Left ventricle myocardium superior (tissue), 1 donor: ENCODE measurements around the gene ACOXL. TPM values are rescaled to one million over a fixed set of nuclear protein-coding genes. Genes with fewer than 3 reads are reported as not detected.
A peak's percentile ranks its signal among the peaks of the same experiment; 100 is the strongest.

ENCODE experiments used
- ATAC-seq: fragments of 200-7000 bp; cut with Tn5 transposase; one replicate; pipeline ENCODE4 v1.9.1; 2020; ENCODE audit warnings: mild to moderate bottlenecking, moderate library complexity
- DNase-seq: peaks from one replicate; pipeline ENCODE4 v3.0.0-alpha.2; 2020
- intact Hi-C: fragments of 100-400 bp; cut with micrococcal nuclease; formaldehyde crosslinking; loops from one replicate; pipeline ENCODE4 v1.11.0; 2022
- total RNA-seq: library from RNA; stranded (reverse); fragmentation: NEBNext Ultra II Directional; extraction: Animal tissue kit (Norgen Biotek cat#: 25700); gene quantifications from one replicate; pipeline ENCODE4 v1.2.1, GENCODE V29; 2021
- donor health status: DM: no; HTN: yes; CAD: no; lungs with severe emphysema.

The ACOXL gene
- total RNA-seq, 1 donor from 2014 or later: 0.10 TPM

DNA sequence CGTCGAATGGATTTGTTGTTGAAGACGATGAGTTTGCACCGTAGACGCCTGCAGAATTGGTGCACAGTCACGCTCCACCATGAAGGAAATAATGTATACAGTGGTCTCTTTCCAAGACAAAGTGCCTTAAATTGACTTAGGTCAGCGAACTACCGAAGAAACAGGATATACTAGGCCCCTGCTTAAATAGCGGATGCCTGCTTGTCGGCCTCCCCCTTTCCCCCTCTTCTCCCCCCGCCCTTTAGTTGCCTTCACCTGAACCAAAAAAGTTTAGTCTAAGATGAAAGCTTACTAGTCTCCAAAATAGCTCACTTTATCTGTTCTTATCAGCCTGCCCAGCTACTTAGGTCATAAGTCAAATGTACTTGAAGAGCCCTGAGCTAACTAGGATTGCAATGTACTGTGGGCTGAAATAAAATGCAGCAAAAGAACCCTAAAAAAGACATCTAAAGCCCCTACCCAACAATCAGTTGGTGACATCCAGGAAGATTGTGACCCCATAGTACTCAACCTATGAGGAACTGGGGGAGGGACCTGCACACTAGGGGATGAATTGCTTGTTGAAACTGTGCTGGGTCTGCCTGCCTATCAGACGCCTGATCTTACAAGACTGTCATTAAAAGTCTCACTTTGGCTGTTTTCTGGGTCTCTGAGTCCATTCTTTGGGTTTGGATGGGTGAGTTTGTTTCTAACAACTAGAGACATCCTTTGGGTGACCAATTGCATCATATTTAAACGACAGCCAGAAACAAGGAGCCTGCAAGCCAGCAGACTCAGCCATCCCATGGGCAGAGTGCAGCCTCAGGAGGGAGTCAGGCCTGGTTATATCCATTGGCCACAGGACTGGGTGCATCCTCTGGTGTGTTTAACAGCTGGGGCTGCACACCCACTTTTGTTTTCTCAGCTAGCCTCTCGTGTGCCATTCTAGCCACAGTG, 14.5 kb downstream of the ACOXL start:
- no peak for ATAC-seq
- DNase-seq: no peak
- intact Hi-C loops: no loop called here

DNA sequence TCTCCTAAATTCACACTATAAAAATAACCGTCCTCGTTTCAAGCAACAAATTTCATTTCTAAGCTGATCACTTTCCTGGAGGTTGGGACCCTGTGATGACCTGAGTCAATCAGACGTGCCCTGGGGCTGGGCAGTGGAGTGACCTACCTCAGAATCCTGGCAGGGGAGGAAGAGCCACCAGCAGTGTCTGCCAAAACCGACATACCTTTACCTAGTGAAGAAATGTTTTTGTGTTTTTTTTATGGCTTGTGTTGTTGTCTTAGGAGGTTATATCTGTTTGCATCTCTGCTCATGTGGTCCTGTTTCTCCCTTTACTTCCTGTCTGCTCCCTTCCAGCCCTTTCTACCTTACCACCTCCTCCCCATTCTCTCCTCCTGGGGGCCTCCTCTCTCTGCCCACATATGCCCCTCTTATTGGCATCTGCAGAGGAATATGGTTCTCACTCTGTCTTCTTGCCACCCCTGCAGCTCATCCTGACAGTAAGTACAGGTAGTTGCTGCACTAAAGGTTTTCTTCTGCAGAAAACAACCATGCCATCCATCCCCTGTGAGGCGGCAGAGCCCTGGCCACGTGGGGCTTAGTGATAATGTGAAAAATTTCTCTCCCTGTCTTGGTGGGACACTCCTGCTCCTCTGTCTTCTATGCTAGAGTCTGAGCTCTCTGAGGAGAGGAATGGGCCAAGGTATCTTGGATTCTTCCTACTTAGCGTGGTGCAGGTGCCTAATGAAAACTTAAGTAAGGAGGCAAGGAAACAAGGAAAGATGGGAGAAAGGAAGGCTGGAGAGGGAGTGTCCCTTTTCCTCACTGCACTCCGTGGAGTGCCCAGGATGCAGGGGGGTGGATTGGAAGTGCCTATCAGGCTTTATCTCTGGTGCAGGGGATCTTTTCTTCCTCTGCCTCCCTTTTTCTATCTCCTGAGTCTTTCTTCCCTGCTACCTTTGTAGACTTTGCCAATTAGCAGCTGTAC, 15.4 kb downstream of the ACOXL start:
- intact Hi-C loops: no loop called here
- DNase-seq (no peak), ATAC-seq (no peak)

DNA sequence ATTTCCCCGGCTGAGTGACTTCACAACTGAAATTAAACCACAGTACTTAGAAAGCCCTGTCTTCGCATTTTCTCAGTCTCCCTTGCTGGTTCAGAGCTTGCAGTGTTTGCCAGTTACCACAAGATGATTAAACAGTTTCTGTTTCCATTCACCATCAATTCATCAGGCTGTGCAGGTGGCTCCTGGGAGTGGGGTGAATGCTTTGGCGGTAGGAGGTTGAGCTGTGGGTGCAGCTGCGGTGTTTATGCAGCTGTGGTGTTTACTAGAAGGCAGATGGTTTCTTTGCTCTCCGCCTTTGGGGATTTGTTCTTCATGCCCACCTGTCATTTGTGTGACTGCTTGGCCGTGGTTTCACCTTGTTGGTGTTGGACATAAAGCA, 16.1 kb downstream of the ACOXL start:
- no peak for ATAC-seq
- intact Hi-C loops: no loop called here
- DNase-seq: no peak

DNA sequence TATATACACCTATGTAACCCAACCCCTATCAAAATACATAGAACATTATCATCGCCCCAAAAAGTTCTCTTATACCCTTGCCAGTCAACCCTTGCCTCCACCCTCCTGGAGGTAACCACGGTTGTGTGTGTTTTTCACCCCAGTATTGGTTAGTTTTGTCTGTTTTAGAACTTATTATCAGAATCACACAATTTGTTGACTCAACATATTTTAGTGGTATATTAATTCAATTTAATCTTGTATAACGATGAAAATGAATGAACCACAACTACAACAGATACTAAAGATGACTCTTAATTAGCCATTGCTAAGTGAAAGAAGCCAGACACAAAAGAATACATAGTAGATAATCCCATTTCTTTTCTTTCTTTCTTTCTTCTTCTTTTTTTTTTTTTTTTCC, 19.3 kb downstream of the ACOXL start:
- intact Hi-C loops: no loop called here
- ATAC-seq: no peak

DNA sequence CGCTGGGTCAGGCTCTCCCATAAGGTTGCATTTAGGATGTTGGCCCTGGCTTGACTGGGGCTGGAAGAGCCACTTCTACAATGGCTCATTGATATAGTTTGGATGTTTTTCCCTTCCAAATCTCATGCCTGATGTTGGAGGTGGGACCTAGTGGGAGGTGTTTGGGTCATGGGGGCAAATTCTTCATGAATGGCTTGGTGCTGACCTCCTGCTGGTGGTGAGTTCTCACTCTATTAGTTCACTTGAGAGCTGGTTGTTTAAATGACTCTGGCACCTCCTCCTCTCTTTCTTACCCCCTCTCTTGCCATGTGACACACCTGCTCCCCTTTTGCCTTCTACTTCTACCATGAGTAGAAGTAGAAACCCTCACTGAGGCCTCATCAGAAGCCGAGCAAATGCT, 20.5 kb downstream of the ACOXL start:
- ATAC-seq (no peak), DNase-seq (no peak)
- intact Hi-C loops: no loop called here

More for the DNA sequence above, 19.3 kb downstream of the ACOXL start:
- no peak for DNase-seq

DNA sequence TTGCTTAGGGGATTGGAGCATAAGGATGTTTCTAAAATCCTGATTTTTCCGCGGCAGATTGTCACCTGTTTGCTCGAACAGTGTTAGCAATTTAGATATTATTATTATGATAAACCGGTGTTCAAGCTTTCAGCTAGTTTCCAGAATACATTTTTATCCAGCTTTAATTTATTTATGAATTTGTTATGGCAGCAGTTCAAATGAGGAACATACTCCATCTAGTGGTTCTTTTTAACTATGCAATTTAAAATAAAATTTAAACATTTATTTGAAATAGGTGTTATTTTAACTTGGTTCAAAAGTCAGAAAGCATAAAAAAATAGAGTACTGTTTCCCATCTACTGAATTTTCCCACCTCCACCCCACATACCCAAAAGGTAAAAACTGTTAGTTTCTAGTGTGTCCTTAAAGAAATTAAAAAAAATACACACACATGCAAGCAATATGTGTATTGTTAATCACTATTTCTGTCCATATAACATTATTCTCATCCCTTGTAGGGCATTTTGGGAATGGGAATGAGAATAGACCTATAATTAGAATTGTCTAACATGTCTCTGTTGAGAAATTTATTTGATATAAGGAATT, 23.2 kb downstream of the ACOXL start:
- intact Hi-C loops: no loop called here
- DNase-seq: no peak
- no peak for ATAC-seq

DNA sequence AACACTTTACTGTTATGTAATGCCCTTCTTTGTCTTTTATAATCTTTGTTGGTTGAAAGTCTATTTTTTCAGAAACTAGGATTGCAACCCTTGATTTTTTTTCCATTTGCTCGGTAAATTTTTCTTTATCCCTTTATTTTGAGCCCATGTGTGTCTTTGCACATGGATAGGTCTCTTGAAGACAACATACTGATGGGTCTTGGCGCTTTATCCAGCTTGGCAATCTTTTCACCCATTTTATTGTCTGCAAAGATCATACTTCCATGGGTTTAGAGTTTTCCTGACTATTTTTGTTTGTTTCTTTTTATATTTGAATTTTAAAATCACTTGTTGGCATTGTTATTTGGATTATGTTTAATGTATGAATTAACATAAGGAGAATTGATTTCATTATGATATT, 27.0 kb downstream of the ACOXL start:
- intact Hi-C loops: no loop called here
- DNase-seq (no peak), ATAC-seq (no peak)

DNA sequence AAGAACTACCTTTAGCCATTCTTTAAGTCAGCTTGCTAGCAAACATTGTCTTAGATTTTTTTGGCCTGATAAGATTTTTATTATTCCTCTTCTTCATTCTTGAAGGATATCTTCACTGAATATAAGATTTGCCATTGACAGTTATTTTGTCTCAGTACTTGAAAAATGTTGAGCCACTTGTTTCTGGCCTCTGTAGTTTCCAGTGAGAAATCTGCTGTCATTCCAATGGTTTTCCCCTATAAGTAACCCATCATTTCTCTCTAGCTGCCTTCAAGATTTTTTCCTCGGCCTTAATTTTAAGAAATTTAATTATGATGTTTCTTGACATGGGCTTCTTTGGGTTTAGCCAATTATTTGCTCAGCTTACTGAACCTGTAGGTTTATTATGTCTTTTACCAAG, 32.6 kb downstream of the ACOXL start:
- intact Hi-C loops: no loop called here
- no peak for ATAC-seq

DNA sequence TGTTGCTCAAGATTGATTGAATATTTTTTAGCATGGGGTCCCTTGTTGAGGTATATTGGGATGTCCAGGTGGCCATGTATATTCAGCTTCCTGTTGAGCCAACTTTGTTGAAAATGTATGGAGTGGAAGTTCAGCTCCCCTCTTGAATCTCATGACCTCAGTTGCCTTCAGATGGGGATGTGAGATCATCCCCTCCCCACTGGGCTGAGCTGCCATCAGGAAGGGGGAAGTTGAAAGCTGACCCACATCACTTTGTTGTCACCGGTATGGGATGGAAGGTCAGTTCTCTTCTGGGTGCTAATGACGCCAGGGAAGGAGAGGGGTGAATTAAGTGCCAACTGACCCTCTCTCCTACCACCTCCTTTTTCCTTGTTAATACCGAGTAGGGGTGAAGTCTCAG, 33.9 kb downstream of the ACOXL start:
- no peak for ATAC-seq
- DNase-seq: no peak
- intact Hi-C loops: no loop called here

More for the DNA sequence above, 32.6 kb downstream of the ACOXL start:
- DNase-seq: no peak

DNA sequence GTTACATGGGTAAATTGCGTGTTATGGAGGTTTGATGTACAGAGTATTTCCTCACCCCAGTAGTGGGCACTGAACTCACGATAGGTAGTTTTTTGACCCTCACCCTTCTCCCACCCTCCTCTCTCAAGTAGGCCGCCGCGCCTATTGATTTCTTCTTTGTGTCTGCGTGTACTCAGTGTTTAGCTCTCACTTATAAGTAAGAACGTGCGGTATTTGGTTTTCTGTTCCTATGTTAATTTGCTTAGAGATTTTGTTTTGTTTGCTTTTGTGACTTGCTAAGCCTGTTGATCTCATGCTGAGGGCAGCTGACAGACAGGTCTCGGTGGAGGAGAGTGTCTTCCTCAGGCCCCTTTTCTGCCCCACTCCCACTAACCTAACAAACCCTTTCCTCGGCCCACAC, 36.2 kb downstream of the ACOXL start:
- DNase-seq: no peak
- ATAC-seq: no peak
- intact Hi-C loops: no loop called here

DNA sequence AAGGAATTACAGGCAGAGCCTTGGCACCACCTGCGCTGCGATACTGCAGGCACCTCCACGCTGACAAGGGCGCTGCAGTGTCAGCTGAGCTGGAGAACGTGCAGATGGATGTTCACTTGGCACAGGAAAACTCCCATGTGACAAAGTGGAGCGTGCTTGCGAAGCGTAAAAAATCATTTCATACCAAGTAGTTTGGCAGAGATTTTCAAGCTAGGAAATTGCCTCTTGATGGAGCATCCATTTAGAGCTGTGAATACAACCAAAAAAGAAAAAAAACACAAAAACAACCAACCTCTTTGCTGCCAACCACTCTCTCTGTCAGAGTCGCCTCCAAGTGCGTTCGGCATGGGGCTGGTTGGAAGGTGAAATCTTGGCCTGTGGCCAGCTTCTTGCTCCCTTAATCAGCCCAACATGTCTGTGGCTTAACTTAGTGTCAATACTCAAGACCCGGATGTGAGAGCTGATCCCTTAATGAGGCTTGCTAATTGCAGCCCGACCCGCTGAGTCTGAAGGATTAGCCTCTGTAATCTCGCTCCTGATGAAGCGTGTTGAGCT, 38.1 kb downstream of the ACOXL start:
- ATAC-seq: peak; percentile 53

DNA sequence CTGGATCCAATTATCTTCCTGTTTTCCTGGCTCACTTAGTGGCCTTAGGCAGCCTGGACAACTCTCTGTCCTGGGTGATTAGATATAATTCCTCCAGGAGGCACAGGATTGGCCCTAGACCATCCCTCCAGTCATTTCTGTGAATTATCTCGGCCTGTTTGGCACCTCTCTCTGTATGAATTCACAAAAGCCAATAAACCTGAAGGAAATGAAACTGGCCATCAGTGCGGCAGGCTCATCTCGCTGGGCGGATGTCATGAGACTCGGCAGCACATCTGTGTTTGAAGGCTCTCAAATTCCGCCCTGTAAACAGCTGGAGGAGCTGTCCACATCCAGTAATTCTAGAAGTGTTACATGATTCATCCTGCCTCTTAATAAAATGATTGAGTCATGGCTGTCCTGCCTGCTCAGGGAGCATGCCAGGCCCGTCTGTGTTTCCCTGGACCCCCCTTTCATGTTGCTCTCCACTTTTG, 38.6 kb downstream of the ACOXL start:
- intact Hi-C loops: no loop called here
- peak; percentile 55 for DNase-seq

More for the DNA sequence above, 38.1 kb downstream of the ACOXL start:
- peak; percentile 63 for DNase-seq
- intact Hi-C loops: no loop called here

DNA sequence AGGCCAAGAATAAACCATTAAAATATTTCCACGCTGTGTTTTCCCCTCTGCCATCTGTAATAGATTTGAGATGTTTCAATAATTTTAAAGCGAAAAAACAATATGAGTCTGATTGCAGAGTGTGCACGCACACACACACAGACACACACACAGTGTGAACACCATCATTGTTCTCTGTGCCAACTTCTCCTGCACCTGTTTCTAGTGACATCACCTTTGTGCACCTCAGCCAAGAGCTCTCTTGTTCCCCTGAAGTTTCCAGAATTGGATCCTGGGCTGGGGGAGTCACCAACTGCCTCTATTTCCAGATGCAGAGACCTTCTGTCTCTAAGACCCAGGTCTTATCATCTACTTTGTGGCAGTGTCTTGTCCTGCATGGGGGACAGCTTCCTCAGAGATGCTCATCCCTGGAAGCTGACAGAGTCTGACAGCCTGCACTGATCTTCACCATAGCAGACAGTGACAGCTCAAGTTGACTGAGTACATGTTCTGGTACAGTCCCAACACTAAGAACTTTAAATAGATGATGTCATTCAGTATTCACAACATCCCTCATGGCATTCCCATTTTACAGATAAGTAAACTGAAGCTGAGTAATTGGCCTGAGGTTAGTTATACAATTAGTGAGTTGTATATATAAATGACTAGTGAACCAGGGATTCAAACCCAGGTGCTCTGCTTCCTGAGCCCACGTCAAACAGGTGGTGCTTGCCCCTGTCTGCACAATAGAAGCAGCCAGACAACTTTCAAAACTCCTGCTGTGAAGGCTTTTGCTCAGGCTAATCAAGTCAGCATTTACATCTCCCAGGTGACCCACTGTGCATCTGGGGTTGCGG, 39.4 kb downstream of the ACOXL start:
- DNase-seq: no peak
- ATAC-seq: no peak
- intact Hi-C loops: no loop called here

More for the DNA sequence above, 38.6 kb downstream of the ACOXL start:
- peak; percentile 28 for ATAC-seq

DNA sequence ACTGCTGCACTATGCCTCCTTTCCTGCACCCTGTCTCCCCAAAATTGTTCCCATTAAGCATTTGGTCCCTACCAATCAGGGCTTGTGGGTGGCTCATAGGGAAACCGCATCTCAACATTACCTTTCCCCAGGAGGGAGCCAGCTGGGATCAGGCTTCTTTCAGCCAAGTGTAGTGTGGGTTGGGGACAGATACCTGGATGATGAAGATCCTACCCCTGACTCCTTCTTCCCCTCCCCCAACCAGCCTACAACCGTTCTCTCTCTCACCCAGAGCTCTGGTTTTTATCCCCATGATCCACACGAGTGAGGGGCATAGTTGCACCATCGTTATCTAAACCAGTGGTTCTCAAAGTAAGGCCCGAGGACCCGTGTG, 40.0 kb downstream of the ACOXL start:
- intact Hi-C loops: no loop called here
- ATAC-seq (no peak), DNase-seq (no peak)

DNA sequence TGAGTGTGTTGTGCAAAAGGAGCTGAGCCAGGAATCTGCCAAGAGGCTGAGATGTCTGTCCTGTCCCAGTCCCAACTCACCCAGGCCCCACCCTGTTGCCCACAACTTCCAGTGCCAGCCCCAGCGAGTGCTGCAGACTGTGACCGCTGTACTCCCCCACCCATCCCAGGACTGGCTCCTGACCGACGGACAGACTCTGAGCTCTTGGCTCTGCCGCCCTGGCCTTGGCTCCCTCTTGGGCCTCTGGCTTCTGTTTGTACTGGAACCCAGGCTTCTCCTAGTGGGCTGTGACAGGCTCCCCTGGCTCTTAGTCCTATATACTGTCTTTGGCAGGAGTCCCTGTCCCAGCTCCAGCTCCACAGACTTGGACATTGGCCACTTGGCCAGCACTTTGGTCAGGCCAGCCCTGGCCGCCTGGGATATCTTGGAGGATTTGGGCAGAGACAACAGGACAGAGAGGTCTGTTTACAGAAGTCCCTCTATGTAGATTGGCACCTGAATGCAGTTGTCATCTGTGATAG, 41.1 kb downstream of the ACOXL start:
- peak; percentile 90 for DNase-seq
- peak; percentile 93 for ATAC-seq
- intact Hi-C loops: no loop called here

DNA sequence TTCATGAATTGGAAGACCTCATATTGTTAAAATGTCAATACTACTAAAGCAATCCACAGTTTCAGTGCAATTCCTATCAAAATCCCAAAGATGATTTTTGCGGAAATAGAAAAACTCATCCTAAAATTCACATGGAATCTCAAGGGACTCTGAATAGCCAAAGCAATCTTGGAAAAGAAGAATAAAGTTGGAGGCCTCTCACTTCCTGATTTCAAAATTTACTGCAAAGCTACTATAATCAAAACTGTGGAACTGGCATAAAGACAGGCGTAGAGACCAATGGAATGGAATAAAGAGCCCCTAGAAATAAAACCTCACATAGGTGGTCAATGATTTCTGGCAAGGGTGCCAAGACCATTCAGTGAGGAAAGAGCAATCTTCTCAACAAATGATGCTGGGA, 42.3 kb downstream of the ACOXL start:
- DNase-seq (no peak), ATAC-seq (no peak)
- intact Hi-C loops: loop anchor here (5.0 kb wide), 1 partner anchor 38 kb away; no protein-coding TSS in a partner anchor

DNA sequence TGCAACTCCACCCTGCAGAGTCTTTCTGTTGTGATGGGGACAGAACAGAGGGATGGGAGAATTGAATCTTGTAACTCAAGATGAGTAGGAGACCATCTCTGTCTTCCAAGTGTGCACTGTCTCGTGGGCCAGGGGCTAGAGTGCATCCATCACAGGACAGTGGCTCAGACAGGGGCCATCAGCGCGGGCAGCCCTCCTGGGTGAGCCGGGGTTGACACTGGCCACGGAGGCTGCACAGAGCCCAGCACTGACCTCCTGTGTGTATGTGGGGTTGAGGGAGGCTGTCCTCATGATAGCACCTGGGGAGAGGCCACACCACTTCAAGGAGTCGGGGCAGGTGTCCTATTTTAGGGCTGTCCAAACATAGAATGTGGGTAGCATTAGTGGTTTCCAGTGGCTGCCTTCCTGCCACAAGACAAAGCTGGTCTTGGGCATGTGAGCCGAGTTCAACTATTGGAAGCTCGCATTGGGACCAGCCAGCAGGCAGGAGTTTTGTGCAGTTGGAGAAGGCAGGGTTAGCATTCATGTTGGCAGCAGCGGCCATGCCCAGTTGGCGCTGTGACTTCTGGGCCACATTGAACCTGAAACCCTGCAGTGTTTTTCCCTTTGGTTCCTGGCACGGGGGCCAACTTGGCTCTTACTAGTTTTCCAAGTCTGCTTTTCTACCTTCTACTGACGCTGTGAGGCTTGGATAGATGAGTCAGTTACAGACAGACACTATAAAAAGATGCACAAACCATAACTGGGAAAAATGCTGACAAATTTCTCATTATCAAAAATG, 45.3 kb downstream of the ACOXL start:
- intact Hi-C loops: loop anchor here (5.0 kb wide), 1 partner anchor 35 kb away; no protein-coding TSS in a partner anchor
- ATAC-seq (no peak), DNase-seq (no peak)
